ENCODE data around the gene HEXB. TPM values are rescaled to one million over a fixed set of nuclear protein-coding genes. Genes with fewer than 3 reads are reported as not detected.
"Not testable (repeated sequence)": the region's sequence is repeated elsewhere in the genome, so short reads cannot be mapped to it uniquely, and the experiment has no call there.

HEXB gene
- total RNA-seq, 6 experiments from 2014 or later = 128 to 170 (median 151) TPM

GRCh38 chr5:74669821-74670220 is 15.2 kb upstream of the HEXB start:
- no peak for DNase-seq
- peaks cover 18% of the 10 kb centered on the region for H3K4me1 Mint-ChIP-seq (ENCODE audit: low read depth)
- H3K27me3 Mint-ChIP-seq (ENCODE audit: insufficient read depth) = peaks cover 11% of the 10 kb centered on the region
- TF ChIP-seq CTCF (IDR thresholded peaks at IDR 0.05) = no peak
- no peak overlapping the region for H3K4me3 Mint-ChIP-seq
- no peaks in the 10 kb centered on the region for H3K9me3 Mint-ChIP-seq
- H3K27ac Mint-ChIP-seq = no peak overlapping the region
- H3K36me3 Mint-ChIP-seq (ENCODE audit: low read depth) = no peaks in the 10 kb centered on the region

GRCh38 chr5:74670396-74671038 is 14.5 kb upstream of the HEXB start:
- no peaks in the 10 kb centered on the region for H3K9me3 Mint-ChIP-seq
- DNase-seq = no peak
- H3K36me3 Mint-ChIP-seq (ENCODE audit: low read depth) = no peaks in the 10 kb centered on the region
- H3K27ac Mint-ChIP-seq = no peak overlapping the region
- no peak for TF ChIP-seq CTCF (IDR thresholded peaks at IDR 0.05)
- H3K4me3 Mint-ChIP-seq = no peak overlapping the region
- H3K4me1 Mint-ChIP-seq (ENCODE audit: low read depth) = peaks cover 20% of the 10 kb centered on the region
- H3K27me3 Mint-ChIP-seq (ENCODE audit: insufficient read depth) = peaks cover 11% of the 10 kb centered on the region

GRCh38 chr5:74672215-74672877 is 12.7 kb upstream of the HEXB start:
- no peak overlapping the region for H3K4me3 Mint-ChIP-seq
- H3K27me3 Mint-ChIP-seq (ENCODE audit: insufficient read depth) = peaks cover 11% of the 10 kb centered on the region
- no peaks in the 10 kb centered on the region for H3K9me3 Mint-ChIP-seq
- H3K27ac Mint-ChIP-seq = no peak overlapping the region
- TF ChIP-seq CTCF (IDR thresholded peaks at IDR 0.05) = no peak
- H3K4me1 Mint-ChIP-seq (ENCODE audit: low read depth) = peaks cover 30% of the 10 kb centered on the region
- H3K36me3 Mint-ChIP-seq (ENCODE audit: low read depth) = no peaks in the 10 kb centered on the region
- no peak for DNase-seq

GRCh38 chr5:74673011-74673790 is 11.8 kb upstream of the HEXB start:
- Mint-ChIP-seq H3K27me3 (ENCODE audit: insufficient read depth) (peaks cover 9% of the 10 kb centered on the region), H3K9me3 (no peaks in the 10 kb centered on the region), H3K4me1 (ENCODE audit: low read depth) (peaks cover 28% of the 10 kb centered on the region), H3K27ac (no peak overlapping the region), H3K4me3 (peak overlapping the region; percentile 73), H3K36me3 (ENCODE audit: low read depth) (no peaks in the 10 kb centered on the region)
- TF ChIP-seq CTCF (IDR thresholded peaks at IDR 0.05) = peak; percentile 83
- DNase-seq = peak; percentile 57

GRCh38 chr5:74676466-74676865 is 8.6 kb upstream of the HEXB start:
- not testable (repeated sequence) for DNase-seq; H3K4me3 Mint-ChIP-seq; H3K9me3 Mint-ChIP-seq; H3K36me3 Mint-ChIP-seq (ENCODE audit: low read depth); H3K27me3 Mint-ChIP-seq (ENCODE audit: insufficient read depth); H3K27ac Mint-ChIP-seq
- peaks cover 41% of the 10 kb centered on the region for H3K4me1 Mint-ChIP-seq (ENCODE audit: low read depth)

- H3K36me3 Mint-ChIP-seq (ENCODE audit: low read depth); DNase-seq; H3K4me3 Mint-ChIP-seq; H3K27me3 Mint-ChIP-seq (ENCODE audit: insufficient read depth); H3K9me3 Mint-ChIP-seq; H3K27ac Mint-ChIP-seq: not testable (repeated sequence)
- H3K4me1 Mint-ChIP-seq (ENCODE audit: low read depth) = peaks cover 49% of the 10 kb centered on the region
These were observed 6.9 kb upstream of the HEXB start for GRCh38 chr5:74678123-74678522.

GRCh38 chr5:74679300-74679699 is 5.7 kb upstream of the HEXB start:
- not testable (repeated sequence) for H3K36me3 Mint-ChIP-seq (ENCODE audit: low read depth); DNase-seq; H3K27me3 Mint-ChIP-seq (ENCODE audit: insufficient read depth); H3K27ac Mint-ChIP-seq; H3K9me3 Mint-ChIP-seq; H3K4me3 Mint-ChIP-seq
- H3K4me1 Mint-ChIP-seq (ENCODE audit: low read depth) = peaks cover 44% of the 10 kb centered on the region
